Stimulated activated CD4-positive, alpha-beta T cell treated with anti-CD3 and anti-CD28 coated beads, Interleukin-12 subunit alpha, Interleukin-12 subunit beta, amount 100 ng/mL, for 24 hours (primary cell): ENCODE results near the gene ARMC9.
"Not testable (repeated sequence)": the region's sequence is repeated elsewhere in the genome, so short reads cannot be mapped to it uniquely, and the experiment has no call there.

ENCODE experiments used
- DNase-seq, 2 experiments: peaks; one replicate each; pipeline ENCODE4 v3.0.0-alpha.2; 2020; ENCODE audit warnings: low read depth in 2 of 2

The ARMC9 gene

DNA sequence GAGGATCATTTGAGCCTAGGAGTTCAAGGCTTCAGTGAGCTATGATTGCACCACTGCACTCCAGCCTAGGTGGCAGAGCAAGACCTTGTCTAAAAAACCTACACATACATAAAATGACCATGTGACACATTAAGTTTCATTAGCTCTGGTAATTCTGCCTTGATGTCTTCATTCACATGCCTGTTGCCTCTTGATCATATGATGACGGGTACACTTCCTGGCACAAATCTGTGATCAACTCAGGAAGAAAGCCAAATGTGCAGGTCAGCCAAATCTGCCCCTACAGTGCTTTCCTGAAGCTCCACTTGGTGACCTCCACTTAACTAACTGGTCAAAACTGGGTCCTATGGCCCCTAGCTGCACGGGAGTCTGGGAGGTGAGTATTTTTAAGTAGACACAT lies 142.7 kb downstream of the ARMC9 start:
- no peak for DNase-seq

DNA sequence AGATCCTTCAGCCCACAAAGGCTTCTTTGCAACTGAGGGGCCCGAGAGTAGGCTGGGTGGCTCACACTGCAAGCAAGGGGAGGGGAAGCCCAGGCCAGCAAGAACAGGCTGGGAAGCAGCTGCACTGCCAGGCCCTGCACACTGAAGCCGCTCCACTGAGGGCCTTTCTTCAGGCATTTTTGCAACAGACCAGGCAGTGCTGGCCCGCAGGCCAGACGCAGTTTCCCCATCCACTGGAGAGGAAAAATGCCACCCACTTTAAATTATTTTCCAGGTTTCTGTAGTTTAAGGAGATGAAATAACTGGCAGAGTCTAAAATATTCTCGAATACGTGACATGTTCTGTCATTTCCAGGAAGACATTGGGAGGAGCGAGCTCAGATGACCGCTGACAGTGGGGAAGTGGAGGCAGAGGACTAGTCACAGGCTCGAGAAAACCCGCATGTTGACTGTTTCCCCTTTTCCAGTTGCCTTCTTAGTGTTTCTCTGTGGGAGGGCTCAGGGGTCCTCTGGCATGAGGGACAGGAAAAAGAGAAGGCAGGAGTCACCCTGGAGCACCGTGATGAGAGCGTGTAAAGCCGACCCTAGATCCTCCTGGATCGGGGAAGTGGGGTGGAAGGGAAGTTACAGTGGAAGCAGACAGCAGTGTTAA lies 143.8 kb downstream of the ARMC9 start:
- no peak for DNase-seq

DNA sequence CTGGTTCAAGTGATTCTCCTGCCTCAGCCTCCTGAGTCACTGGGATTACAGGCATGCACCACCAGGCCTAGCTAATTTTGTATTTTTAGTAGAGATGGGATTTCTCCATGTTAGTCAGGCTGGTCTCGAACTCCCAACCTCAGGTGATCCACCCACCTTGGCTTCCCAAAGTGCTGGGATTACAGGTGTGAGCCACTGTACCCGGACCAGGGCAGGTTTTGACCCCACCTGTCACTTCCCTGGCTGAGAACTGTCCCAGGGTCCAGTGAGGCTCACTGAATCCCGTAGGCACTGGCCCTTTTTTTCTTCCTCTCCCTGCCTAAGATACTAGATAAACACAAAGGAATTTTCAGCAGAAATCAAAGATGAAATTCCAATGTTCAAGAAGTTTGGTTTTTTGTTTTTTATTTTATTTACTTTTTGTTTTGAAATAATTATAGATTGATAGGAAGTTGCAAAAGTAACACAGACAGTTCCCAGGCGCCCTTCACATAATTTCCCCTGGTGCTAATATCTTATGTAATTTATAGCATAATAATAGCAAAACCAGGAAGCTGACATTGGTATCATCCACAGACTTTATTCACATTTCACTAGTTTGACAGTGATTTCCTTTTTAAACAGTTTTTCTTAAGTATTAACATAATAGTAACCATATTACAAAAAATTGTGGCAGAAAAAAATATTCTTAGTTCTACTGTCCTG lies 144.7 kb downstream of the ARMC9 start:
- no peak for DNase-seq

GRCh38 chr2:231343988-231344387 lies 145.6 kb downstream of the ARMC9 start:
- no peak for DNase-seq

DNA sequence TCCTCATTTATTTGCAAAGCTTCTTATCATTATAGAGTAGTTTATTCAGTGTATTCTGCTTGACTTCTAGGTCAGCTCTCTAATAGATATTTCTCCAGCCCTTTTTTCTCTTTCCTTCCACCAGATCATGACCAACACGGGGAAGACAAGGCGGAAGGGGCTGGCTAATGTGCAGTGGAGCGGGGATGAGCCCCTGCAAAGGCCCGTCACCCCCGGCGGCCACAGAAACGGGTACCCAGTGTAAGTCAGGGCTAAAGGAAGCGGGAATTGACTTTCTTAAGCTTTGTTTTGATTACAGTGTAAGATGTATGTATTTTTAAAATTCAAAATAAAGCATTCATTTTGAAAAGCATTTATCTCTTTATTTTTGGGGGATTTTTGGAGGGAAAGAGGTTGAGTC lies 146.4 kb downstream of the ARMC9 start:
- no peak for DNase-seq

- no peak for DNase-seq
Observed at GRCh38 chr2:231347081-231347480, 148.7 kb downstream of the ARMC9 start.

GRCh38 chr2:231347638-231348037 lies 149.2 kb downstream of the ARMC9 start:
- DNase-seq = no peak

- DNase-seq = no peak
Observed at GRCh38 chr2:231348173-231348572, 149.7 kb downstream of the ARMC9 start.

GRCh38 chr2:231348704-231349373 lies 150.4 kb downstream of the ARMC9 start:
- DNase-seq = no peak

DNA sequence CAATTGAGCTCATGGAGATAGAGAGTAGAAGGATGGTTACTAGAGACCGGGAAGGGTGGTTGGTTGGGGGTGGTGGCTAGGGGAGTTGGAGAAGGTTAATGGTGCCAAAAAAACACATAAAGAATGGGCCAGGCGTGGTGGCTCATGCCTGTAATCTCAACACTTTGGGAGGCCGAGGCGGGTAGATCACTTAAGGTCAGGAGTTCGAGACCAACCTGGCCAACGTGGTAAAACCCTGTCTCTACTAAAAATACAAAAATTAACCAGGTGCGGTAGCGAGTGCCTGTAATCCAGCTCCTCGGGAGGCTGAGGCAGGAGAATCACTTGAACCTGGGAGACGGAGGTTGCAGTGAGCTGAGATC lies 150.9 kb downstream of the ARMC9 start:
- DNase-seq = not testable (repeated sequence)

GRCh38 chr2:231351648-231352047 lies 153.2 kb downstream of the ARMC9 start:
- DNase-seq = no peak

GRCh38 chr2:231353469-231353868 lies 155.0 kb downstream of the ARMC9 start:
- no peak for DNase-seq

DNA sequence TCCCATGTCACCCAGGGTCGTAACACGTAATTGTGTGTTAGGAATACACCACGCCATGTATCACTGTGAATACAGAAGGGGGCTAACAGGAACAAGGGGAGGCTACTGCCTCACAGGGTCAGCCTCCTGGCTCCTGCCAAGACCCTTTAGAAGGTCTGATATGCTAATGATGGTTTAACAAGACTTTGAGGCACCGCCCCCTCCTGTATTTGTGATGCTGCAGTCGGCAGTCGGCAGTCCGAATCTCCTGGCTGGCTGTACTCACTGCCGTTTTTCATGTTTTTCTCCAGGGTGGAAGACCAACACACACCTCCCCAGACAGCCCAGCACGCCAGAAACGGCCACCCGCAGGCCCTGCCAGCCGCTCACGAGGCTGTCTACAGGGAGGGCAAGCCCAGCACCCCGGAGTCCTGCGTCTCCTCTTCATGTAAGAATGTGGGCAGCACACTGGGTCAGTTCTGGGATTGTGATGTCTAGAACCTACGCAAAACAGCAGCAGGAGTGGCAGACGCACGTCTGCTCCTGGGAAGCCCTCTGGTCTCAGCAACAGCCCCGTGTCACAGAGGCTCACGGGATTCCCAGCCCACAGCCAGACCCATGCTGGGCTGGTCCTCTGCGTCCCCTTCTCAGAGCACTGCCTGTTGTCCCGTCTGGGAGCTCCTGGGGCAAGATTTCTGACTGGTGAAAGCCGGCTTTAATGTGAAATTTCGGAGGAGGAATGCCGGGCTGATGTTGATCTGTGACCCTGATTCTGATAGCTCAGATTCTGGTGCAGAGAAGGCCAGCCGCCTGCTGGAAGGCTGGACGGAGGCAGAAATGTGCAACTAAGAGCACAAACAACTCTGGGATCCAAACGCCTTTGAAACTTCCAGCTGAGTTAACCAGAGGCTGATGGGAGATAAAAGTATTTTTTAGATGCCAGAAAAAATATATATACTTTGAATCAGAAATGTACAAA lies 157.4 kb downstream of the ARMC9 start:
- no peak for DNase-seq

DNA sequence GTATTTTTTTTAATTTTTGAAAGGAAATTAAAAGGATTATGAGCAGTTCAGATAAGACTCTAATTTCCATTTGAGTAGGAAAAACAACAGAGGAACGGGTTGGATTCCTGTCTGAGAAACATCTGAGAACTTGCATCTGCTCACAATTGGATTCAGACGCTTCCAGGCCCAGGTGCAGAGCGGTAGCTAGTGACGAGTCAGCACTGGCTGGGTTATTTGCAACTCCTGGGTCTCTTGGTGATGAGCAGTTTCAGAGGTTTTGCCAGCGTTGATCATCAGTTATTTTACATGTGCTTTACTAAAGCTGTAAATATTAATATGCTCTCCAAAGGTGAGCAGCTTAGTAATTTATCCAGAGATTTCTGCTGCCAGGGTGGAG lies 158.0 kb downstream of the ARMC9 start:
- no peak for DNase-seq

DNA sequence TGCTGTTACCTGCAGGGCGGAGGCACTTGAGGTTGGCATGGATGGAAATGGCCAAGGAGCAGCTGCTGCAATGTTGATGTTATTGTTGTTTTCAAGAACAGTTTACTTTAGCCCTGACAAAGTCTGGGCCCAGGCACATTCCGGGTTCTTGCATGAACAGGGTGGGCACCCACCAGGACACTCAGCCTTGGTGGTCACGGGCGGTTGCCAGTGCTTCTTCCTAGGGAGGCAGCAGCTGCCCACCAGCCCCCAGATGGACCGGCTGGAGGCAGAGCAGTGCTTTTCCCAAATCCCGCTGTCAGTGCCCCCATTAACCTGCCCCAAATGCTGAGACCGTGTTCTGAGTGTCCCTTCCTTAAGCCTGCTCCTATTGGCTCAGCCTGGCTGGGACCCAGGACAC lies 158.6 kb downstream of the ARMC9 start:
- no peak for DNase-seq

- DNase-seq = no peak
Observed at GRCh38 chr2:231357931-231358330, 159.5 kb downstream of the ARMC9 start.

GRCh38 chr2:231359441-231359840 lies 161.0 kb downstream of the ARMC9 start:
- DNase-seq = no peak

GRCh38 chr2:231359948-231360347 lies 161.5 kb downstream of the ARMC9 start:
- no peak for DNase-seq

- no peak for DNase-seq
Observed at GRCh38 chr2:231360401-231360800, 162.0 kb downstream of the ARMC9 start.

- DNase-seq = no peak
Observed at GRCh38 chr2:231360881-231361371, 162.5 kb downstream of the ARMC9 start.

DNA sequence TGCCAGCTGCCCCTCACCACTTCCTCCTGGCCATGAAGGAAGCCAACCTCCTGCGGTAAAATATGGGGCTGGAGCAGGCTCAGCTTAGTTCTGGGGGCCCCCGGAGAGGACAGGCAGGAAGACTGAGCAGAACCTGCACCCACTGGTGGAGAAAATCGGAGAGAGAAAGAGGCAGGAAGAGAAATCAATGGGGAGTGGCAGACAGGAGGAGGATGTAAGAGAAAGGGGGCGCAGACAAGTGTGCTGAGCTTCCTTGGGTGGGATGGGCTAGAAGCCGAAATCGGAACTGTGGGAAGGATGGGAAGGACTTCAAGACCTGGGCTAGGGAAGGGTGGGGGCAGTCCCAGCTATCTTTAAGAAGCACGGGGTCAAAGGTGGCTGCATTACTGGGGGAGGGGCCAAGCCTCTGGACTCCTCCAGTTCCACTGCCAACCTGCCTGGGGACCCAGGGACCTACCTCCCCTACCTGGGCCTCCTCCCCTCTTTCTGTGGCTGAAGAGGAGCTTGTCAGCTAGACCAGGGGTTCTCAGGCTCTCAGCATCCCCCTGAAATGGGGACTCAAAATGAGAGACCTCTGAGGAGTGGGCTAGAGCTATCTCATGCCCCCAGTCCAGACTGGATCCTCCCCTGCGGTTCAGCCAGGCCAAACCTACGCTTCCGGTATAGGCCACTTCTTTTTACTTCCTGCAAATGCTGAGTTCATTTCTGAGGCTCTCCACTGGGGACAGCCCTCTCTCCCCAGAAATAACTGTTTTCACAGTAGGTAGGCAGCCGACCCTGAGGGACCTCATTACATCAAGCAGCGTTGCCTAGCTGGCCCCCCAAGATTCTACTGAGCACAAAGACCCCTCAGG lies 163.5 kb downstream of the ARMC9 start:
- no peak for DNase-seq
